A673 (cell line): ENCODE measurements around the gene FBXO34. TPM values are rescaled to one million over a fixed set of nuclear protein-coding genes. Genes with fewer than 3 reads are reported as not detected.

Source experiments
- BruUV-seq: library from RNA; stranded (reverse); fragments of 400-500 nt; replicated peaks from 2 replicates; lab custom pipeline; 2021; lab: Mats Ljungman, UMichigan
- CTCF ChIA-PET: fragments of 300-600 bp; sonication (Branson Sonifier 250); formaldehyde crosslinking; loops from one replicate; lab custom pipeline; 2022; ENCODE audit warnings: antibody characterized with exemption; lab: Charles Lee
- POLR2A ChIA-PET: fragments of 300-600 bp; sonication (Branson Sonifier 250); formaldehyde crosslinking; loops from one replicate; lab custom pipeline; 2022; ENCODE audit warnings: antibody characterized with exemption; ENCODE audit not compliant: low non-redundant PET; lab: Charles Lee
- DNase-seq: peaks from one replicate; pipeline ENCODE4 v3.0.0-alpha.2; 2015; ENCODE audit warnings: low spot score
- H3K27ac ChIP-seq: fragments of 200-600 bp; sonication (generic); 2 replicates; pipeline ENCODE4 v1.5.1; 2016; ENCODE audit warnings: mixed run types, low read depth, mild to moderate bottlenecking, mixed read lengths, antibody characterized with exemption, low read length; ENCODE audit not compliant: poor library complexity, severe bottlenecking
- H3K27me3 ChIP-seq: fragments of 200-600 bp; sonication (generic); replicated peaks from 2 replicates; pipeline ENCODE4 v1.6.1; 2017; ENCODE audit warnings: mixed run types, low read depth, mild to moderate bottlenecking, mixed read lengths, antibody characterized with exemption, low read length; ENCODE audit not compliant: insufficient read depth, poor library complexity
- H3K36me3 ChIP-seq: fragments of 200-600 bp; sonication (generic); 2 replicates; pipeline ENCODE4 v1.6.1; 2016; ENCODE audit warnings: mixed run types, mild to moderate bottlenecking, mixed read lengths, antibody characterized with exemption, low read length; ENCODE audit not compliant: insufficient read depth, poor library complexity, severe bottlenecking
- H3K4me1 ChIP-seq: fragments of 200-600 bp; sonication (generic); 2 replicates; pipeline ENCODE4 v1.6.1; 2017; ENCODE audit warnings: mixed run types, mild to moderate bottlenecking, mixed read lengths, antibody characterized with exemption, low read length; ENCODE audit not compliant: insufficient read depth, poor library complexity, severe bottlenecking
- H3K4me3 ChIP-seq: fragments of 200-600 bp; sonication (generic); 2 replicates; pipeline ENCODE4 v1.5.1; 2016; ENCODE audit warnings: low read depth, mixed run types, mild to moderate bottlenecking, mixed read lengths, low read length; ENCODE audit not compliant: poor library complexity, severe bottlenecking
- H3K9me3 ChIP-seq: fragments of 200-600 bp; sonication (generic); 2 replicates; pipeline ENCODE4 v1.6.1; 2016; ENCODE audit warnings: mixed run types, low read depth, mild to moderate bottlenecking, mixed read lengths, antibody characterized with exemption, low read length; ENCODE audit not compliant: poor library complexity, severe bottlenecking
- EZH2 ChIP-seq: fragments of 200-600 bp; sonication (generic); IDR thresholded peaks from 2 replicates; pipeline ENCODE4 v1.6.1; 2017; ENCODE audit warnings: borderline replicate concordance, low read depth, mild to moderate bottlenecking, mixed read lengths, antibody characterized with exemption, low read length; ENCODE audit not compliant: poor library complexity, severe bottlenecking
- intact Hi-C: fragments of 100-400 bp; cut with micrococcal nuclease; formaldehyde crosslinking; loops from one replicate; pipeline ENCODE4 v1.10.0; 2022; ENCODE audit not compliant: unreplicated experiment
- total RNA-seq: library from RNA; stranded (reverse); gene quantifications from 2 replicates; pipeline ENCODE4 v1.2.3, GENCODE V29; 2021
- TF ChIP-seq, protein P1 (sequence below): fragments of 300-800, 200-600 bp; sonication (generic); conservative IDR thresholded peaks from 2 replicates; pipeline ENCODE4 v1.5.1; 2017; ENCODE audit warnings: low read depth, mild to moderate bottlenecking, antibody characterized with exemption, low read length, moderate library complexity, mixed read lengths

The FBXO34 gene
- total RNA-seq, 1 experiment from 2014 or later, result 20.9 TPM

GRCh38 chr14:55348766-55349453, 77.7 kb downstream of the FBXO34 start:
- no TSS peak for BruUV-seq
- Histone ChIP-seq H3K9me3 (no peaks in the 10 kb centered on the region), H3K36me3 (no peaks in the 10 kb centered on the region), H3K27ac (no peak overlapping the region), H3K27me3 (no peaks in the 10 kb centered on the region), H3K4me3 (no peak overlapping the region), H3K4me1 (peaks cover 11% of the 10 kb centered on the region)
- DNase-seq, result no peak
- intact Hi-C loops, result no loop called here
- POLR2A ChIA-PET, result no interaction called here
- CTCF ChIA-PET, result no interaction called here
- TF ChIP-seq EZH2, result no peak
- TF ChIP-seq, protein P1, sequence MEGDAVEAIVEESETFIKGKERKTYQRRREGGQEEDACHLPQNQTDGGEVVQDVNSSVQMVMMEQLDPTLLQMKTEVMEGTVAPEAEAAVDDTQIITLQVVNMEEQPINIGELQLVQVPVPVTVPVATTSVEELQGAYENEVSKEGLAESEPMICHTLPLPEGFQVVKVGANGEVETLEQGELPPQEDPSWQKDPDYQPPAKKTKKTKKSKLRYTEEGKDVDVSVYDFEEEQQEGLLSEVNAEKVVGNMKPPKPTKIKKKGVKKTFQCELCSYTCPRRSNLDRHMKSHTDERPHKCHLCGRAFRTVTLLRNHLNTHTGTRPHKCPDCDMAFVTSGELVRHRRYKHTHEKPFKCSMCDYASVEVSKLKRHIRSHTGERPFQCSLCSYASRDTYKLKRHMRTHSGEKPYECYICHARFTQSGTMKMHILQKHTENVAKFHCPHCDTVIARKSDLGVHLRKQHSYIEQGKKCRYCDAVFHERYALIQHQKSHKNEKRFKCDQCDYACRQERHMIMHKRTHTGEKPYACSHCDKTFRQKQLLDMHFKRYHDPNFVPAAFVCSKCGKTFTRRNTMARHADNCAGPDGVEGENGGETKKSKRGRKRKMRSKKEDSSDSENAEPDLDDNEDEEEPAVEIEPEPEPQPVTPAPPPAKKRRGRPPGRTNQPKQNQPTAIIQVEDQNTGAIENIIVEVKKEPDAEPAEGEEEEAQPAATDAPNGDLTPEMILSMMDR, result no peak

GRCh38 chr14:55349565-55349964, 78.3 kb downstream of the FBXO34 start:
- ChIA-PET CTCF (no interaction called here), POLR2A (no interaction called here)
- no peak for TF ChIP-seq EZH2
- TF ChIP-seq, protein P1, result no peak
- Histone ChIP-seq H3K27ac (no peak overlapping the region), H3K4me1 (peaks cover 11% of the 10 kb centered on the region), H3K4me3 (no peak overlapping the region), H3K27me3 (no peaks in the 10 kb centered on the region), H3K36me3 (no peaks in the 10 kb centered on the region), H3K9me3 (no peaks in the 10 kb centered on the region)
- DNase-seq, result no peak
- BruUV-seq, result no TSS peak
- intact Hi-C loops, result no loop called here

DNA sequence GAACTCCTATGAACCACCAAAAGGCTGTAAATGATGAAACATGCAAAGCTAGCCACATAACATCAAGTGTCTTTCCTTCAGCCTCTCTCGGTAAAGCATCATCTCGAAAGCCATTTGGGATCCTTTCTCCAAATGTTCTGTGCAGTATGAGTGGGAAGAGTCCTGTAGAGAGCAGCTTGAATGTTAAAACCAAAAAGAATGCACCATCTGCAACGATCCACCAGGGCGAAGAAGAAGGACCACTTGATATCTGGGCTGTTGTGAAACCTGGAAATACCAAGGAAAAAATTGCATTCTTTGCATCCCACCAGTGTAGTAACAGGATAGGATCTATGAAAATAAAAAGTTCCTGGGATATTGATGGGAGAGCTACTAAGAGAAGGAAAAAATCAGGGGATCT, 79.2 kb downstream of the FBXO34 start:
- Histone ChIP-seq H3K27ac (no peak overlapping the region), H3K9me3 (no peaks in the 10 kb centered on the region), H3K4me1 (peaks cover 11% of the 10 kb centered on the region), H3K4me3 (no peak overlapping the region), H3K27me3 (no peaks in the 10 kb centered on the region), H3K36me3 (no peaks in the 10 kb centered on the region)
- TF ChIP-seq, protein P1, result no peak
- TF ChIP-seq EZH2, result no peak
- DNase-seq, result no peak
- CTCF ChIA-PET, result interaction anchor here (0.6 kb wide), 1 partner anchor 11 kb away, joined by 4 read pairs; no protein-coding TSS in a partner anchor
- TSS peak; percentile 17 for BruUV-seq
- intact Hi-C loops, result no loop called here
- POLR2A ChIA-PET, result no interaction called here
